ENCODE measurements around the gene NPR2.

Gene NPR2

DNA sequence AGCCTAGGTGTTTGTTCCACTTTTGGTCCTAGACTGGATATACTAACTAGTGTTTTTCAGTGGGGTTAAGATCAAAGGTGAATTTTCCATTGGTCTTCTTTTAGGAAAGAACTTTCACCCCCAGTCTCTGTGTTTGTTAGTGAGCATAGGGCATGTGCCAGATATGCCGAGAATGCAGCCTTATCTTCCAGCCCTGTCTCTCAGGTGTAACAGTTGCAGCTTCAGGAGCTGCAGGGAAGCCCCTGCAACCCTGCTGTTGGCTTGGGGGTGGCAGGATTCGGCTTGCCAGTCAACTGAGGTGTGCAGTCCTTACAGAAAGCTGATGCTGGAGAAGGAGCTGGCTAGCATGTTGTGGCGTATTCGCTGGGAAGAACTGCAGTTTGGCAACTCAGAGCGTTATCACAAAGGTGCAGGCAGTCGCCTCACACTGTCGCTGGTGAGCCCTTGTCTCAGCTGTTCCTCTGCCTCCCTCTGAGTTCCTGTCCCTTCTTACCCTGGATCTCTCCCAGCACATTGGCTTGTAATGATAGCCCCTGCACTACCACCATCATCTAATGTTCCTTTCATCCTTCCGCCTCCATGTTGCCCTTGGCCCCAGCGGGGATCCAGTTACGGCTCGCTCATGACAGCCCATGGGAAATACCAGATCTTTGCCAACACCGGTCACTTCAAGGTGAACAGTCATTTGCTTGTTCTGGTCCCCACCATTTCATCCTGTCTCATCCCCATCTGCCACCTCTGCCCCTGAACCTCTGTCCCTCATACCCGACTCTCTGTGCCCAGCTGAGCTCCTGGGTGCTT is 10.1 kb downstream of the NPR2 start:
- no peak for DNase-seq

DNA sequence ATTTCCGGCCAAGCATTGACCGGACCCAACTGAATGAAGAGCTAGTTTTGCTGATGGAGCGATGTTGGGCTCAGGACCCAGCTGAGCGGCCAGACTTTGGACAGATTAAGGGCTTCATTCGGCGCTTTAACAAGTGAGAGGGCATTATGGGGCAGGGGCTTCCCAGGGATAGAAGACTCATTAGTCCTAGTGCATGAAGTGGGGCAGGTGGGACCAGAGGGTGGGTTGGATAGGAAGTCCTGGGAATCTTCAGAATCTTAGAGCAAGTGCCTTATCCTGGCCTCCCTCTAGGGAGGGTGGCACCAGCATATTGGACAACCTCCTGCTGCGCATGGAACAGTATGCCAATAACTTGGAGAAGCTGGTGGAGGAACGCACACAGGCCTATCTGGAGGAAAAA is 14.7 kb downstream of the NPR2 start:
- DNase-seq: no peak

DNA sequence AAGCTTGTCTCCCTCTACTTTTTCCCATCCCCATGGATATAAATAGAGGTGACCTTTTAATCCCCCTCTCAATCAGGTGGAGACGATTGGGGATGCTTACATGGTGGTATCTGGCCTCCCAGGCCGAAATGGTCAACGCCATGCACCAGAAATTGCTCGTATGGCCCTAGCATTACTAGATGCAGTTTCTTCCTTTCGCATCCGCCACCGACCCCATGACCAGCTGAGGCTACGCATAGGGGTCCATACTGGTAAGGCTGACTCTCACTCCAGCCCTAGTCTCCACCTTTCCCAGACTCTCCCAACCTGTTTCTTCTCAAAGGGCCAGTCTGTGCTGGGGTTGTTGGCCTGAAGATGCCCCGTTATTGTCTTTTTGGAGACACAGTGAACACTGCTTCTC is 17.0 kb downstream of the NPR2 start:
- DNase-seq: no peak

DNA sequence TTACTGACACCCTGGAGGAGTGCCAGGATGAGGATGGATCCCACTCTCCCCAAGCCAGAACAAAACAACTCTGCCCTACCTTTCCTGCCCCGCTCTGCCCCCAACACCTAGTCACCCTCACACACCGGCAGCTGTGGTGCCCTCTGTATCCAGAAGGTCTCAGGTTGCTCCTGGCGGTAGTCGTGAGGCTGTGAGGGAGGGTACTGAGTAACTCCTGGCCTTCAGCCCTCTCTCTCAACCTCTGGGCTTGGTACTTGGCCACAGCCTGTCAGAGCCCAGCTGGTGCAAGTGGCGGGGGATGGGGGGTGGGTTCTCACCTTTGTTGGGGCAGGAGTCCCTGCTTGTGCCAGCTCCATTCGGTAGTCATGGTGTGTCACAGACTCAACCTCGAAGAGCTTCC is 18.7 kb downstream of the NPR2 start:
- DNase-seq: no peak

DNA sequence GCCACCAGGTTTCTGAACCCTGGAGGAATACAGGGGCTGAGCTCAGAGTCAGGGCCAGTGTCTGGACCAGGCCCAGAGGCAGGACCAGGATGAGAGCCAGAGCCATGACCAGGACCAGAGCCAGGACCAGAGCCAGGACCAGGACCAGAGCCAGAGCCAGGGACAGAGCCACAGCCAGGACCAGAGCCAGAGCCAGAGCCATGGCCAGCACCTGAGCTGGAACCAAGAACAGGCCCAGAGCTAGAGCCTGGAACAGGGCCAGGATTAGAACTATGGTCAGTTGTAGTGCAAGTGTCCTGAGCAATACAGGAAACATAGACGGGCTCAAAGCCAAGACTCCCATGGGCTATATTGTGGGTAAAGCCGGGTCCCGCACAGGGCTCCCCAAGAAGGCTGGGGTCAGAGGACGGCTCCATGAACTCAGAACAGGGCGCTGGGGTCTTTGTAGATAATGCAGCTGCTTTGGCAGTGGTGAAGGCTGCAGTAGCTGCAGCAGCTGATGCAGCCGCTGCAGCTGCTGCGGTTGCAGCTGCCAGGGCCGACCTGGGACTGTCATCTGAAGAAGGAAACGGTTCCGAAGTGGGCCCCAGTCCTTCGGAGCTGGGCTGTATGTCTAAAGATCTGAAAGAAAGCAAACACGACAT is 20.1 kb downstream of the NPR2 start:
- no peak for DNase-seq

DNA sequence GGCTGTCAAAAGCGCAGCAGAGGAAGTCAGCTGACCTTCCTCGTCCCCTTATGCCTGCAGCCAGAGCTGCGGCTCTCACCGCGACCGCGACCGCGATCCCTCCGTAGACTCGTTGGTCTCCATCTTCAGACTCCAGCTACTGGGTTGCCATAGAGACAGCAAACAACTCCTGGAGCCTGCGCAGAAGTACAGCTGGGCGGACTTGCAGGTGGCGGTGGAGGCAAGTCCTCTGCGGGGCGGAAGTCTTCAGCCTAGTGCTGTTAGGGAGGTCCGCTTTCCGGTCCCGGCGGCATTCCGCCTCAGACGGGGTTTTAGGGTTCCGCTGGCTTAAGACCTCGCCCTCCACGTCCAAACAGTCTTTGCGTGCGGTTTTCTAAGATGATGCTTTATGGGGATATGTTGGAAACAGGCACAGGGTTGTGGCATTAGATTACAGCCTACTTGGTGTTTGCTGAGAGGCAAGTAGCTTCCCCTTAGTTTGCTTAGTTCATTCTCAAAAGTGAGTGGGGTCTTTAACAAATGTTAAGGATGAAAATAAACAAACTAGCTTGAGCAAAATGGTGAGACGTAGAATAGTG is 20.7 kb downstream of the NPR2 start, which contains the start of gene SPAG8:
Gene SPAG8 (minus strand): TSS at position 238 of the 578 bp plus-strand sequence. CDS start 115 bp downstream, at position 123.
- peak; percentile 90 to 97 (median 96) for DNase-seq

DNA sequence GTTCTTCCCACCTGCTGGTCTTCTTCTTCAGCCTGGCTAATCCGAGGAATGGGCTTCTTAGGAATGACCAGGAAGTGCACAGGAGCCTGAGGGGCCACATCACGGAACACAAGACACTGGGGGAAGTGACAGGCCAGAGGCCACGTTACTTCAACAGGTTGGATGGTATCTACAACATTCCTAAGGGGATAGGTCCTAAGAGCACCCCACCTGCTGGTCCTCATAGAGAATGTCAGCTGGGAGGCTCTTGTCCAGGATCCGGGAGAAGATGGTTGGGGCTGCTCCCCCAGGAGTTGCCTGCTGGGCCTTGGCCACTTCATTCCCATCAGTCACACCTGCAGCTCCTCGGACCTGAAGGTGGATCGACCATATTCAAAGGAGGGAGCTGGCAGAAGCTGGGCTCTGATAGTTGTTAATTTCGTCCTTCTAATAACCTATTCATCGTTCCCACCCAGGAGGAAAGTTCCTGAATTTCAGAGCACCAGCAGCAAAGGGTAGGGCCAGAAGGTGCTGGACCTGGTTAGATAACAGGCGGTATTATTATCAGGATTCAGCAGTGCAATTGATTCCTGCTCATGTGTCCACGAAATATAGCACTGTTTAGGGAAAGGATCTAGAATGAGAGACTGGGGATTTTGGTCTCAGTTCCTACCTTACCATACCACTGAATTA is 22.2 kb downstream of the NPR2 start:
- no peak for DNase-seq

DNA sequence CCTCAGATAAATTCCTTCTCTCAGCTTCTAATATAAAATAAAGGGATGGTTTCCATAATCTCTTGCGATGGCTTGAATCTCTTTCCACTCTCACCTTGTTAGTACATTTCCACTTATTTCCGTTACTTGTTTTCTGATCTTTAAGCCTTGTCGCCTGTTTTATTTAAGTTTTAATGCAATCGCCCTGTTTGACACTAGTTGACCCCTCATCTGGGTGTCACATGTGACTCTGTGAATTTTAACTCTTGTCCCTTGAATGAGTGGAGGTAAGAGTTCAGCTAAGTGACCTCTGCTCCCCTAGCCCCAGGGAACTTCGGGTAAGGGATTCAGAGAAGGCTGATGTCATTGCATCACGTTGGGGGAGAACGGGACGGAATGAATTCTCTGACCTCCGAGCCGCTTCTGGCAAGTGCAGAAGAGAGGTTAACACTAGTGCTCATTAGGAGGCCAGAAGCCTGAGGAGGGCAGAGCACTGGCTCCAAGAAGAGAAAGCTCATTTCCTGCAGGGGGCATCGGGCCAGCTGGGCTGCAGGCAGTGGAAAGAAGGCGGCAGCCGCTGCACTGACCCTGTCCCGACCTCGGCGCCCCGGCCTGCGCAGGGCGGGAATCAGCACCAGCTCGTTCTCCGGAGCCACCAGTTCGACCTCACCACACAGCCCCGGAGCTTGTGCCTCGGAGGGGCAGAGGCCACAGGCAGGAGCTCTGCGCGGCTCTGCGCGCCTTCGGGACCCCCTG is 22.9 kb downstream of the NPR2 start:
- peak; percentile 56 to 82 (median 76) for DNase-seq

DNA sequence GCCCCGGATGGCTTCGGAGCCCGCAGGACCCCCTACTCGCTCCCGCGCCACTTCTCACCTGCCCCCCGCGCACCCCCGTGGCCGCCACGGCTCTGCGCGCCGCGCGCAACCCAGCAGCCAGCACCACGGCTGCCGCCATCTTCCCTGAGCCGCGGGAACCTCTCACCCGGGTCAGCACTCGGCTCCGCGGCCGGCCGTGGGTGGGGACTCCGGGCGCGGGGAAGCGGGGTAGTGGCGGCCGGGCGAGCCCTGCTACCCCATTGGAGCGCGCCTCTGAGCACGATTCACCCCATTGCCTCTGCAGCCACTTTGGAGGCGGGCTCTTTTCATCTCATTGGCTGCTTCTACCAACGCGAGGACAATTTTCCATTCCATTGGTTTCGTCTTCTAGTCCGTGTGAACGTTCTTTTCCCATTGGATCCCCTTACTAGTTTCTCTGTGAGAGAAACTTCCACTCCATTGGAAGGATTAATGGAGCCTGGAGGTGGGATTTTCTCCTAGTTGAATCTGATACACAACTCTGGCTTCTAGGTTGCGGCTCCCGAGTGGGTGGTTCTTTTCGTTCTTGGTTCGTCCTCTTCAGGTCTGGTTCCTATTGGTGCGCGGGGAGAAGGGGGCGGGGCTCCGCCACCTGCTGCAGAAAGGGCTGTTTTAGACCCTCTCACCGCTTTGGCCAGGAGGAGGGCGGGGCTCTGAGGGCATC is 23.6 kb downstream of the NPR2 start, which contains the start of gene HINT2:
Gene HINT2 (minus strand): TSS at position 202 of the 703 bp plus-strand sequence. CDS start 63 bp downstream, at position 139.
- DNase-seq: peak; percentile 97 to 99 (median 98)

DNA sequence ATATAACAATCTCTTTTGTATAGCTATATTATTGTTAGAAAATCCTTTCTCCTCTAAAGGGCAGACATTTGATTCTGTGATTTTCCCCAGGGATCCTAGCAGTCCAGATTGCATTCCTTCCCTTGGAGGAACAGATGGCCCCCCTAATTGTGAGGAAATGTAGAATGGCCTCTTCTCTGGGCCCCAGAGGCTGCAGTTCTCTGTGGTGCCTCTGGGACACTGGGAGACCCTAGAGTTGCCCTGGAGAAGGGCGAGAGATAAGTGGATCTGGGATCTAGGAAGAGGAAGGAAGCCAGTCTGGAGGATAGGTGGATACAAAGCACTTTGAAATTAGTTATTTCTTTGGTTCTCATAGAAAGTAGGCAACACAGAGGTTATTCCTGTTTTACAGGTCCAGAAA is 25.3 kb downstream of the NPR2 start:
- DNase-seq: no peak

DNA sequence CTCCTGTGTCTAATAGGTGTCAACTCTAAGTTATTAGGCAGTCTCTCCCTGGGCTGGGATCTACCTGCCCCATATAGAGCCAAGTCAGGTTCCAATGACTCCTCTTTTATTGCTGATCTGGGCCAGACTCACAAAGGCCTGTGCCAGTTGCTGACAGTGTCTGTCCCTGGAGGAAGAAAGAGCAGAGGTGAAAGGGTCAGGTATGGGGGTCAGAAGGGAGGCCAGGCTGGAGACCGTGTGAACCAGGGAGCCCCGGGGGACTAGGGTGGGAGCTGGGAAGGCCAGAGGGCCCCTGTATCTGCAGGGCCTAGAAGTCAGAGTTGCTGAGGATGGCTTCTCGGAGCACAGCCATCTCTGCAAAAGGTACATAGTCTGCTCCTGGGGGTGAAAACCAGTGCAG is 26.9 kb downstream of the NPR2 start:
- no peak for DNase-seq

DNA sequence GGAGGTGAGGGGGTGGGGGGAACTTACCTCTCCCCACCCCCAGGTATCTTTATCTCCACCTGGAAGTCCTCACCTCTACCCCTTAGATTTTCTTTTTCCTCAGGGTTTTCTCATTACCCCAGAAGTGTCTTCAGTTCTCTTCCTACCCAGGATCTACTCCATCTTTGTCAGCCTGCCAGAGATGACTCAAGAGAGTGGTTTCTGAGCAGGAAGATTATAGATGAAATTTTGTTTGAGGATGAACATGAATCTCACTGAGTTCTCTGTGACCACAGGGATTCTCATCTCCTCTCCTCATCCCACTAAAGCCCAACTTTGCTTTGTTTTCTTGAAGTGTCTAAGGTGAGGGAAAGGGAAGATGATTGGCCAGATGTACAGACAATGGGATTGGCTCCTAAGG is 28.7 kb downstream of the NPR2 start:
- DNase-seq: no peak

DNA sequence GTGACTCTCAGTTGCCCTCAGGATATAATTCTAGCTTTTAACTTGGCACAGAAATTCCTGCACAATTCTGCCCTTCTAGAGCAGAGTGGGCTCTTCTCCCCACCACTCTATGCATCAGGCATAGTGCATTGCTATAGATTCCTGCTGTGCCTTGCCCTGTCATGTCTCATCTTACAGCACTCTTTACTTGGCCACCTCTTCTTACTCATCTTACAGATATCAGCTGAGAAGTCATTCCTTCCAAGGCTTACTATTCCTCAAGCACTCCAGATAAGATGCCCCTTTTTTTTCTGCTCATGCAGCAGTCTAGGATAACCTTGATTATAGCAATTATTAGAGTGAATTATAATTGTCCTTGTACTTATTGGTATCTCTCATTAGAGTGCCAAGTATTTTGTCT is 31.5 kb downstream of the NPR2 start:
- DNase-seq: no peak

DNA sequence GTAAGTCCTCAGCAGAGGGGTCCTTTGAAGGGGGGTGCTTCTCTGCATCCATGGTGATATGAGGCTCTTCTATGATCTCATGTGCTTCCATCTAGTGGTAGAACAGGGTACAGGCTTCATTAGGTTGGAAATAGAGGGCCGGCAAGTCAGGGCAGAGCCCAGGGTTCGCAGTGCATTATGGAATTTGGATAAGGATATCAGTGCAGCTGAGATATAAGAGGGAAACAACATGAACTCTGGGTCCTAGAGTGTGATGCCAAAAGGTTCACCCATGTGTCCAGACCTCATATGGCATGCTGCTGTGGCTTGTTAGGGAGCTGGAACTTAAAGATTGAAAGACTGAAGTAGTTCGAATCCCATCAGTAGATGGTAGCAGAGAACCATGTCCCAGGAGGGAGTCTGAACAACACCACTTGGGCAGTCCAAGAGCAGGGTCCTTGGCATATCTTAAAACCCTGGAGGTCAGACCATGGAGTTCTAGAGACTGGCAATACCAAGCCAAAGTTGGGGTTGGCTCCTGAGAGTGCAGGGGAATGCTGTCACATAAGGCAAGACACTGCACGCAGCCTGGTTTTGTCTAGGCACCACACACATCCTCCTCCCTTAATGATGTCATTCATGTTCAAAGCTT is 34.8 kb downstream of the NPR2 start:
- DNase-seq: peak; percentile 58 to 80 (median 70)

DNA sequence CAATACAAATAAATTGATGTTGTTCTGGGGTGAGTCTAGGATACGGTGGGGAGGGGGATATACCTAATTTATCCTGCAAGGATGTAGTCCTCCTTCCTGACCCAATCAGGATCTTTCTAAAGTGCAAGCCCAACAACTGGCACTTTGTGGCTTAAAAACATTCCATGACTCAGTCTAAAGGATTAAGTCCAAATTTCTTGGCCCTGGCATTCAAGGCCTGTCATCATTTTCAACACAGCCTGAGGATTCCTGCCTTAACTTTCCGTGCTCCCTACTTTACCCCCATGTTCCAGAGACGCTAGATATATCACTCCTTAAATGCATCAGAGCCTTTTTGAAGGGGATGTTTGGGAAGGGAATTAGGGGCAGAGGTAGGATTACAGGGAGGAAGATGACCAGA is 36.1 kb downstream of the NPR2 start:
- DNase-seq: no peak

DNA sequence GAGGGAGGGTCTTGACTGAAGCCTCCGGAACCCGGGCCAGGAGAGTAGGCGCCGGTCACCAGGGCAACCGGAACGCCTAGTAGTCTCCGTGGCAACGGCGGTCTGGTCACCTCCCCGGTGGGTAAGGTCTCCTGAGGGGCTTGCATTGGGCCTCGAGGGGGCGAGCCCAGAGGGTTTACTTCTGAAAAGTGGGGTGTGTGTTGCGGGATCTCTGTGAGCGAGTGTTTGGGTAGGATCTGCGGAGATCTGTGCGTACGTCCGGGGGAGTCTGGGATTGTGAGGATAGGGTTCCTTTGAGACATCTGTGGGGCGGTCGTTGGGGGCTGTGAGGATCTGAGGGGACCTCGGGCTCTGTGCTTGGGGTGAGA is 37.3 kb downstream of the NPR2 start, which contains the start of gene FAM221B:
Gene FAM221B (minus strand): TSS at position 17 of the 368 bp plus-strand sequence. CDS start 2,571 bp downstream, outside the sequence.
- DNase-seq: peak in 1 of 4 experiments; percentile 27

DNA sequence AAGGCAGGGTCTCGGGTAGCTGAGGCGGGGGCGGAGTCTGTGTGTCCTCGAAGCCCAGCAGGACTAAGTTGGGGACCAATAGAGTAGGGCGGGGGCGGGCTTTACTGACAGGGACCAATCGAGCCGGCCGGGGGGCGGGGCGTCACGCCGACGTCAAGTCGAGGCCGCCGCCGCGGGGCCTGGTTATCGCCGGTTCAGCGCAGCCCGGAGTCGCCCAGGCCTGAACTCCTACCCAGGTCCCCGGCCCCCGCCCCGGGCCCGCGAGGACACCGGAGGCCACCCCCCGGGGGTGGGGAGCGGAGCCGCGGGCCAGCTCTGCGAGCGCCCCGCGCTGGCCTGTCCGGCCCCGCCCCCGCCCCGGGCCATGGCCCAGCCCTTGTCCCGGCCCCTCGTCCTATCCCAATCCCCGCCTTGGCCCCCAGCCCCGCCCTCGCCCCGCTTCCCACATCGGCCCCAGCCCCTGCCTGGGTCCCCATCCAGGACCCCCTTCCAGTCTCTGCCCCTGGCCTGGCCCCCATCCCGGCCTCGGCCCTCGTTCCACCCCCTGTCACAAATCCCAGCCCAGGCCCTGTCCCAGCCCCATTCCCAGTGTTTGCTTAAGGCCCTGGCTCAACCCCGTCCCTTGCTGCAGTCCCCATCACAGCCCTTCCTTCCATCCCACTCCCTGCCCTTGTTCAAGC is 37.8 kb downstream of the NPR2 start, which contains the start of gene TMEM8B:
Gene TMEM8B (plus strand): TSS at position 145 of the 680 bp plus-strand sequence. CDS start 220 bp downstream, at position 365.
- DNase-seq: peak; percentile 84 to 97 (median 92)

DNA sequence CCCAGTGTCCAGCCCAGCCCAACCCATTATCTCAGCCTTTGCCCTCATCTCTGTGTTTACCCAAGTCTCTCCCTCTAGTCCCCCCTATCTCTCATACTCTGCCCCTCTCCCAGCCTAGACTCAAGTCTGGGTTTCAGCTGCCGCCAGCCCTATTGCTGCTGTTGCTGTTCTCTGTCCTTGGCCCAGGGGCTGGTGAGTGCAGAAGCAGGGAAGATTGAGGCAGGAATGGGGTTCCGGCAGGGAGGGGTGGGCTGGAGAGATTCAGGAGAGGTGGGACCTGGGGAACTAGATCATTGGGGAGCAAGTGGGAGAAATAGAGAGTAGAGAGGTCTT is 38.3 kb downstream of the NPR2 start:
- DNase-seq: no peak

DNA sequence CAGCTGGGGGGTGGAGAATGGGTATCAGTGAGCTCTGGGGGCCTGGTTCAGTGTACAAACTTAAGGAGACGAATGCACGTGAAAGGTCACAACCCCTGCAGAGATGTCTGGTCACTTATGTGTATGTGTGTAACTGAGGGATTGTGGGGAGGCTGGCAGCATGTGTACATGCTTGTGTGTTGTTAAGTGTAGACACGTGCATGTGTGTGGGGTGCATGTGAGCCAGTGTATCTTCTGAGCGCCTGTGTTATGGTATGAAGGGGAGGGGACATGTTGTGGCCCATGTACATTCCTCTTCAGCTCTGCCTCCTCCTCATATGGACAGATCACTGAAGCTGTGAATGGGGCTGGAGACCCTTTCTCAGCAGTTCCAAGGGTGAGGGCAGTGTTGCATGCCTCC is 39.6 kb downstream of the NPR2 start:
- no peak for DNase-seq

DNA sequence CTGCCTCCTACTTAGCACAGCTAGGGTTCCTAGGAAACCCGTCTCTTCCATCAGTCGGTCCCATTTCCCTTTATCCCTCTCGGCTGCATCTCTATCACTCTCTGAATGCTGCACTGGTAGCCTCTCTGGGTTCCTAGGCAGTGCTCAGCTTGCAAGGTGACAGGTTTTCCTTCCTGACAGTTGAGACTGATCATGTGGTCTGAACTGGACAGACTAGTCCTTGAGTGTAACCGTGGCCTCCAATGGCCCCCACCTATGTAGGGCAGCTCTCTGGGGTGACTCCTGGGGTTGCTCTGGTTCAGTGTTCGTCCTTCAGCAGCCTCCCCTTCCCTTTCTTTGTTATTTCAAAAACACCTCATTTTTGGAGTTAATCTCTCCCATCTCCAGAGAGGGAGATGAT is 41.4 kb downstream of the NPR2 start:
- DNase-seq: no peak

All from suppressor macrophage (primary cell).